Measurements from ENCODE around the gene CDKN1C.

CDKN1C gene

GRCh38 chr11:2887515-2888195 is 2.1 kb upstream of the CDKN1C start:
- DNase-seq = no peak

- DNase-seq = no peak
These were observed 1.4 kb upstream of the CDKN1C start for GRCh38 chr11:2886936-2887335.

- DNase-seq = peak; percentile 85
These were observed 768 bp upstream of the CDKN1C start for GRCh38 chr11:2886191-2886894.

GRCh38 chr11:2885017-2885677 is 428 bp downstream of the CDKN1C start:
- peak; percentile 81 for DNase-seq

- DNase-seq = no peak
These were observed 1.4 kb downstream of the CDKN1C start for GRCh38 chr11:2883979-2884815.

- DNase-seq = no peak
These were observed 2.0 kb downstream of the CDKN1C start for GRCh38 chr11:2883640-2883978.

GRCh38 chr11:2882396-2883110 is 3.0 kb downstream of the CDKN1C start:
- no peak for DNase-seq

GRCh38 chr11:2881981-2882375 is 3.6 kb downstream of the CDKN1C start:
- no peak for DNase-seq

- DNase-seq = no peak
These were observed 4.2 kb downstream of the CDKN1C start for GRCh38 chr11:2881076-2881980.

- no peak for DNase-seq
These were observed 4.9 kb downstream of the CDKN1C start for GRCh38 chr11:2880646-2881045.

GRCh38 chr11:2878782-2879181 is 6.8 kb downstream of the CDKN1C start:
- no peak for DNase-seq

- DNase-seq = no peak
These were observed 8.1 kb downstream of the CDKN1C start for GRCh38 chr11:2877474-2877873.

GRCh38 chr11:2874963-2875362 is 10.6 kb downstream of the CDKN1C start:
- DNase-seq = no peak

- DNase-seq = no peak
These were observed 14.4 kb downstream of the CDKN1C start for GRCh38 chr11:2870969-2871680.

GRCh38 chr11:2870460-2870859 is 15.1 kb downstream of the CDKN1C start:
- no peak for DNase-seq

GRCh38 chr11:2869561-2870427 is 15.8 kb downstream of the CDKN1C start:
- no peak for DNase-seq

GRCh38 chr11:2869134-2869526 is 16.4 kb downstream of the CDKN1C start:
- no peak for DNase-seq

GRCh38 chr11:2868506-2869133 is 17.0 kb downstream of the CDKN1C start:
- no peak for DNase-seq
